ENCODE data around the gene SLC20A1.
"Not testable (repeated sequence)": the region's sequence is repeated elsewhere in the genome, so short reads cannot be mapped to it uniquely, and the experiment has no call there.

The SLC20A1 gene

DNA sequence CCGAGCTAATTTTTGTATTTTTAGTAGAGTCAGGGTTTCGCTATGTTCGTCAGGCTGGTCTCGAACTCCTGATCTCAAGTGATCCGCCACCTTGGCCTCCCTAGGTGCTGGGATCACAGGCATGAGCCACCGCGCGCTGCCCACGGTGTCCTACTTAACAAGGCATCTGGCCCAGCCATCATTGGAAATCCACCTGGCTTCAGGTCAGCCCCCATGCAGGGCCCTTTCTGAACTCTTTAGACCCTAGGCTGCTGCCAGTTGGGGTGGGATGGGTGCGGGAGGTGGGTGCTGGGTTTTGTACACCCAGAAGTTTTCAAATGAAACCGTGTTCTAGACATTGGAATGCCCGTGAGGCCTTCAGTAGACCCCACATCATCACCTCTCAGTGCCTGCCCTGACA, 48.4 kb downstream of the SLC20A1 start:
- no peak overlapping the region for H3K27ac ChIP-seq
- TF ChIP-seq, protein P1, sequence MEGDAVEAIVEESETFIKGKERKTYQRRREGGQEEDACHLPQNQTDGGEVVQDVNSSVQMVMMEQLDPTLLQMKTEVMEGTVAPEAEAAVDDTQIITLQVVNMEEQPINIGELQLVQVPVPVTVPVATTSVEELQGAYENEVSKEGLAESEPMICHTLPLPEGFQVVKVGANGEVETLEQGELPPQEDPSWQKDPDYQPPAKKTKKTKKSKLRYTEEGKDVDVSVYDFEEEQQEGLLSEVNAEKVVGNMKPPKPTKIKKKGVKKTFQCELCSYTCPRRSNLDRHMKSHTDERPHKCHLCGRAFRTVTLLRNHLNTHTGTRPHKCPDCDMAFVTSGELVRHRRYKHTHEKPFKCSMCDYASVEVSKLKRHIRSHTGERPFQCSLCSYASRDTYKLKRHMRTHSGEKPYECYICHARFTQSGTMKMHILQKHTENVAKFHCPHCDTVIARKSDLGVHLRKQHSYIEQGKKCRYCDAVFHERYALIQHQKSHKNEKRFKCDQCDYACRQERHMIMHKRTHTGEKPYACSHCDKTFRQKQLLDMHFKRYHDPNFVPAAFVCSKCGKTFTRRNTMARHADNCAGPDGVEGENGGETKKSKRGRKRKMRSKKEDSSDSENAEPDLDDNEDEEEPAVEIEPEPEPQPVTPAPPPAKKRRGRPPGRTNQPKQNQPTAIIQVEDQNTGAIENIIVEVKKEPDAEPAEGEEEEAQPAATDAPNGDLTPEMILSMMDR (conservative IDR thresholded peaks at IDR 0.05), result no peak

DNA sequence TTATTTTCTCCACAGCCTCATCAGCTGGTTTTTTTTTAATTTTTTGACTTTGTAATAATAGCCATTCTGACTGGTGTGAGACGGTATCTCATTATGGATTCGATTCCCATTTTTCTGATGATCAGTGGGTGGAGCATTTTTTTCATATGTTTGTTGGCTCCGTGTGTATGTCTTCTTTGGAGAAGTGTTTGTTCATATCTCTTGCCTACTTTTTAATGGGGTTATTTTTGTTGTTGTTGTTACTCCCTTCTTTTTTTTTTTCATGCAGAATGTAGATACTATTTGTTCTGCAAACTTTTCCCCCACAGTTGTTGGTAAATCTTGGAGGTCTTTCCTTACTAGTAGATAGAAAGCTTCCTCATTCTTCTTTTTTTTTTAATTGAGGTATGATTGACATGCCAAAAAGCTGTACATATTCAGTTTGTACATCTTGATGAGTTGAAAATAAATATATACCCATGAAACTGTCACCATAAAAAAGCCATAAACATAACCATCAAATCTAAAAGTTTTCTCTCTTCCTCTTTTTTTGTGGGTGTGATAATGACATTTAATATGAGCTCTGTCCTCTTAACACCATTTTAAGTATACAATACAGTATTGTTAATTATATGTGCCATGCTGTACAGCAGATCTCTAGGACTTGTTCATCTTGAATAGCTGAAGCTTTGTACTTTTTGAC, 53.2 kb downstream of the SLC20A1 start:
- TF ChIP-seq, protein P1 (conservative IDR thresholded peaks at IDR 0.05), result no peak
- H3K27ac ChIP-seq, result no peak overlapping the region

DNA sequence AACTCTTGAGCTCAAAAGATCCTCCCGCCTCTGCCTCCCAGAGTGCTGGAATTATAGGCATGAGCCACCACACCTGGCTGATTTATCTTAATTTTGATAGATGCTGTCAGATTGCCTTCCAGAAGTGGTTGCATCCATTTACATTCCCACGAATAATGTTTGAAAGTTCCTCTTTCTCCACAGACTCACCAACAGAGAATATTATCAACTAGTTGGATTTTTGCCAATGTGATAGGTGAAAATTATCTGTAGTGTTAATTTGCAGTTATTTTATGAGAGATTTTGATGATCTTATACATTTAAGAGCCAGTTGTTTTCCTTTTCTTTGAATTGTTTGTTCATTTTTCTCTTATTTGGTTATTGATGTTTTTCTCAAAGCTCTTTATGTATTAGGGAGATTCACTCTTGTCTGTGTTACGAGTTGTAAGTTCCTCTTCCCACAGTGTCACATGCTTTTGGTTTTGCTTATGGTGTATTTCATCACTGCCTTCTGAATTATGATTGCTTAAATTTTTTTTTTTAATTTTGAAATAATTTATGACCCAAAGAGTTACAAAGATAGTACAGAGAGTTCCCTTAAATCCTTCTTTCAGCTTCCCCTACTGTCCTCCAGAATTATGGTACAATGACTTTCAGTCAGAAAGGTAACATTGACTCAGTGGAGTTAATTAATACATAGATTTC, 54.4 kb downstream of the SLC20A1 start:
- TF ChIP-seq, protein P1 (conservative IDR thresholded peaks at IDR 0.05), result no peak

DNA sequence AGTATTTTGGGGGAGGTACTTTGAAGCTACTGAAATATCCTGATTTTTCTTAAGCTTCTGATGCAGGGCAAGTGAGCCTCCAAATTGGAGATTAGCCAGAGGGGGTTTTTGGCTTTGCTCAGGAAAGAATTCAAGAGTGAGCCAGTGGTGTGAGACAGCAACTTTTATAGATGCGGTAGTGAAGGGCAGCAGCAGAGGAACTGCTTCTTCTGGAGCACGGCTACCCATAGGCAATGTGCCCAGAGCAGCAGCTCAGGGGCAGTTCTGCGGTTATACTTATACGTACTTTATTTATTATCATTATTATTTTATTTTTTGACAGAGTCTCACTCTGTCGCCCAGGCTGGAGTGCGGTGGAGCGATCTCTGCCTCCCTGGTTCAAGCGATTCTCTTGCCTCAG, 55.3 kb downstream of the SLC20A1 start:
- no peak overlapping the region for H3K27ac ChIP-seq
- TF ChIP-seq, protein P1 (conservative IDR thresholded peaks at IDR 0.05), result no peak

More for the DNA sequence above, 54.4 kb downstream of the SLC20A1 start:
- H3K27ac ChIP-seq, result no peak overlapping the region

DNA sequence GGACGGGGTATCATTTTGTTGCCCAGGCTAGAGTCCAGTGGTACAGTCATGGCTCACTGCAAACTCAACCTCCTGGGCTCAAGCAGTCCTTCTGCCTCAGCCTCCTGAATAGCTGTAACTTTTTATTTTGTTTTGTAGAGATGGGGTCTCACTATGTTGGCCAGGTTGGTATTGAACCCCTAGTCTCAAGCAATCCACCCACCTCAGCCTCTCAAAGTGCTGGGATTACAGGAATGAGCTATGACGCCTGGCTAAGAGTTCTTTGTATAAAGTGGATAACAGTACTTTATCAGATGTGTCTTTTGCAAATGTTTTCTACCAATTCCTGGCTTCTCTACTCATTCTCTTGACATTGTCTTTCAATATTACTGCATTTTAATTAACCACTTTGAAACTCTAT, 57.9 kb downstream of the SLC20A1 start:
- no peak overlapping the region for H3K27ac ChIP-seq
- TF ChIP-seq, protein P1 (conservative IDR thresholded peaks at IDR 0.05), result no peak

DNA sequence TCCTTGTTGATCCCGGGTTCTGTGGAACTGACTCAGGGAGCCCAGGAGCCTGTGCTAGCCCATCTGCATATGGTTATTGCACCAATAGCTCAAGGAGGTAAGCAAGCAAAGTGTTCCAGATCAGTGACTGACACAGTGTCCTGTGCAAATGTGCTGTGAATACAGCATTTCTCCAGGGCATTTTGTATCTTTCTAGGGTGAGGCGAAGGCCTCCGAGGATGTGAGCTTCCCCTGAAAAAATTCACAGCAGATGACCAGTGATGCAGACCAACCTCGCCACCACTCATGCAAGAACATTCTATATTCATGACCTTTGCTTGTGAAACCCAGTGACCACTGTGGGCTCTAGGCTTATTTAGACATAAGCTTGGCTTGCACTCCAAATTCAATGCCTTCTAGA, 59.8 kb downstream of the SLC20A1 start:
- H3K27ac ChIP-seq, result no peak overlapping the region
- TF ChIP-seq, protein P1 (conservative IDR thresholded peaks at IDR 0.05), result no peak

DNA sequence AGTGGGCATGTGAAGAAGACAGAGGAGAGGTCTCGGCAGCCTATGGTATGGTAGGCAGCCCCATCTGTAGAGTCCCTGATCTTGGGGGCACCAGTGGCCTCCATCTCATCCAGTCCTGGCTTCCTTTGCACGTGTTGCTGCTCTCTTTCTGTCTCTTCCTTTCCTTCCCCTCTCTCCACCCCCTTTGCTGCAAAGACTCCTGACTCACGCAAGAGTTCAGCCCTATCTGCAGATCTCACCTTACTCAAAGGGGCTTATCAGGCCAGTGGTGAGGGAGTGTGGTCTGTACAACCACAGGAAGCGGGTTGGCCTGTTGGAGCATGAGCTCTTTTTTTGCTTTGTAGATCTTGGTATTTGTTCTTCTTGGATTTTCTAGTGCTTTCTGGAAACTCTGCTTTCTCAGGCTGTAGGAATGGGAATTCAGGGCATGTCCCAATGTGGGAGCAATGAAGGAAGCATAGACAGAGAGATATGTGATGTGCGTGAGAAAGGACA, 60.5 kb downstream of the SLC20A1 start:
- TF ChIP-seq, protein P1 (conservative IDR thresholded peaks at IDR 0.05), result no peak
- H3K27ac ChIP-seq, result no peak overlapping the region

DNA sequence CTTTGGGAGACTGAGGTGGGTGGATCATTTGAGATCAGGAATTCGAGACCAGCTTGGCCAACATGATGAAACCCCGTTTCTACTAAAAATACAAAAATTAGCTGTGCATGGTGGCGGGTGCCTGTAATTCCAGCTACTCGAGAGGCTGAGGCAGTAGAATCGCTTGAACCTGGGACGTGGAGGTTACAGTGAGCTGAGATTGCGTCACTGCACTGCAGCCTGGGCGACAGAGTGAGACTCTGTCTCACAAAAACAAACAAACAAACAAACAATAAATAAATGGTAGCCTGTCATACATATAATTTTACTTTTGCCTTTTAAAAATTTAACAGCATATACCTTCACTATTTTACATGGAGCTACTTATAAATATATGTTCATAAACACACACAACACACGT, 61.2 kb downstream of the SLC20A1 start:
- not testable (repeated sequence) for H3K27ac ChIP-seq

Data from VCaP (cell line).